Neural cell (in vitro differentiated cells): ENCODE data around the gene RTBDN.

ENCODE experiments used
- POLR2AphosphoS5 ChIP-seq: IDR thresholded peaks from 2 replicates; pipeline ENCODE4 v1.6.1; 2012
- TAF1 ChIP-seq: IDR thresholded peaks from 2 replicates; pipeline ENCODE4 v1.6.1; 2012; ENCODE audit warnings: low read depth
- TF ChIP-seq, protein P1 (sequence below): fragments of 450-650 bp; IDR thresholded peaks from 2 replicates; pipeline ENCODE4 v1.5.1; 2014; ENCODE audit warnings: antibody characterized with exemption, mild to moderate bottlenecking, moderate library complexity; ENCODE audit not compliant: poor library complexity, severe bottlenecking

DNA sequence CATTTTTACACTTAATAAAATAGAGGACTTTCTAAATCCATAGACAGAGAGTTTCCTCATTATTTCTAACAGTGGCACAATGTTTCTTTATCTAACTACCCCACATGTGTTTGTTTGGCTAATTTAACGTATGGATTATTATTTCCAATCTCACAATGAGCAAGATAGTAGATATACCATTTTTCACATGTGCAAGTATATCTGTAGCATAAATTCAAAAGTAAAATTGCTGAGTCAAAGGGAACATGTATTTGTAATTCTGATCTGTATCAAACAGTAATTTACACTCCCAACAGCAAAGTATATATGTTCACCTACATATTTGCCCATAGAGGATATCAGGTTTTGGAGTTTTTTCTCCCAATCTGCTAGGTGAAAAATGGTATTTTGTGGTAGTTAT, 22.3 kb upstream of the RTBDN start:
- TF ChIP-seq, protein P1, sequence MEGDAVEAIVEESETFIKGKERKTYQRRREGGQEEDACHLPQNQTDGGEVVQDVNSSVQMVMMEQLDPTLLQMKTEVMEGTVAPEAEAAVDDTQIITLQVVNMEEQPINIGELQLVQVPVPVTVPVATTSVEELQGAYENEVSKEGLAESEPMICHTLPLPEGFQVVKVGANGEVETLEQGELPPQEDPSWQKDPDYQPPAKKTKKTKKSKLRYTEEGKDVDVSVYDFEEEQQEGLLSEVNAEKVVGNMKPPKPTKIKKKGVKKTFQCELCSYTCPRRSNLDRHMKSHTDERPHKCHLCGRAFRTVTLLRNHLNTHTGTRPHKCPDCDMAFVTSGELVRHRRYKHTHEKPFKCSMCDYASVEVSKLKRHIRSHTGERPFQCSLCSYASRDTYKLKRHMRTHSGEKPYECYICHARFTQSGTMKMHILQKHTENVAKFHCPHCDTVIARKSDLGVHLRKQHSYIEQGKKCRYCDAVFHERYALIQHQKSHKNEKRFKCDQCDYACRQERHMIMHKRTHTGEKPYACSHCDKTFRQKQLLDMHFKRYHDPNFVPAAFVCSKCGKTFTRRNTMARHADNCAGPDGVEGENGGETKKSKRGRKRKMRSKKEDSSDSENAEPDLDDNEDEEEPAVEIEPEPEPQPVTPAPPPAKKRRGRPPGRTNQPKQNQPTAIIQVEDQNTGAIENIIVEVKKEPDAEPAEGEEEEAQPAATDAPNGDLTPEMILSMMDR: no peak
- TF ChIP-seq POLR2AphosphoS5 (no peak), TAF1 (no peak)
